NCI-H2227 treated with DMSO at 0.1 percent for 48 hours (cell line): ENCODE results near the gene PREB.

ENCODE experiments used
- DNase-seq: peaks from one replicate; lab custom pipeline; 2025; lab: John Stamatoyannopoulos, UW

Gene PREB

DNA sequence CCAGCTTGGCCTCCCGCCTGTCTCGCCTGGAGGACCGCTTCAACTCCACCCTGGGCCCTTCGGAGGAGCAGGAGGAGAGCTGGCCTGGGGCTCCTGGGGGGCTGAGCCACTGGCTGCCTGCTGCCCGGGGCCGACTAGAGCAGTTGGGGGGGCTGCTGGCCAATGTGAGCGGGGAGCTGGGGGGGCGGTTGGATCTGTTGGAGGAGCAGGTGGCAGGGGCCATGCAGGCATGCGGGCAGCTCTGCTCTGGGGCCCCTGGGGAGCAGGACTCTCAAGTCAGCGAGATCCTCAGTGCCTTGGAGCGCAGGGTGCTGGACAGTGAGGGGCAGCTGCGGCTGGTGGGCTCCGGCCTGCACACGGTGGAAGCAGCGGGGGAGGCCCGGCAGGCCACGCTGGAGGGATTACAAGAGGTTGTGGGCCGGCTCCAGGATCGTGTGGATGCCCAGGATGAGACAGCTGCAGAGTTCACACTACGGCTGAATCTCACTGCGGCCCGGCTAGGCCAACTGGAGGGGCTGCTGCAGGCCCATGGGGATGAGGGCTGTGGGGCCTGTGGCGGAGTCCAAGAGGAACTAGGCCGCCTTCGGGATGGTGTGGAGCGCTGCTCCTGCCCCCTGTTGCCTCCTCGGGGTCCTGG is 51.5 kb downstream of the PREB start:
- no peak for DNase-seq

- DNase-seq, result no peak
These were observed 52.3 kb downstream of the PREB start for GRCh38 chr2:27081984-27082772.
